Iris pigment epithelial cell (primary cell): ENCODE data around the gene CRYZL1.

Experiments used
- DNase-seq: peaks from one replicate; pipeline ENCODE4 v3.0.0-alpha.2; 2011; ENCODE audit warnings: low read depth

CRYZL1 gene

GRCh38 chr21:33560965-33561364, 80.6 kb downstream of the CRYZL1 start:
- no peak for DNase-seq

GRCh38 chr21:33559813-33560212, 81.7 kb downstream of the CRYZL1 start:
- DNase-seq = no peak

- no peak for DNase-seq
Measured at GRCh38 chr21:33558777-33559421, 82.6 kb downstream of the CRYZL1 start.

- no peak for DNase-seq
Measured at GRCh38 chr21:33557447-33557846, 84.1 kb downstream of the CRYZL1 start.

GRCh38 chr21:33554982-33555344, 86.6 kb downstream of the CRYZL1 start:
- DNase-seq = no peak

- DNase-seq = no peak
Measured at GRCh38 chr21:33554236-33554981, 87.1 kb downstream of the CRYZL1 start.

- no peak for DNase-seq
Measured at GRCh38 chr21:33552999-33553598, 88.4 kb downstream of the CRYZL1 start.

- DNase-seq = no peak
Measured at GRCh38 chr21:33552093-33552998, 89.2 kb downstream of the CRYZL1 start.

GRCh38 chr21:33551664-33552063, 89.9 kb downstream of the CRYZL1 start:
- no peak for DNase-seq

GRCh38 chr21:33550772-33551660, 90.5 kb downstream of the CRYZL1 start:
- no peak for DNase-seq

GRCh38 chr21:33549848-33550771, 91.4 kb downstream of the CRYZL1 start:
- DNase-seq = no peak

GRCh38 chr21:33546086-33546485, 95.5 kb downstream of the CRYZL1 start:
- DNase-seq = no peak

- DNase-seq = no peak
Measured at GRCh38 chr21:33544451-33545195, 96.9 kb downstream of the CRYZL1 start.

- peak; percentile 59 for DNase-seq
Measured at GRCh38 chr21:33543505-33544129, 97.9 kb downstream of the CRYZL1 start.

- peak; percentile 99 for DNase-seq
Measured at GRCh38 chr21:33542640-33543504, 98.7 kb downstream of the CRYZL1 start, which contains the start of gene SON. Gene SON, plus strand, starts transcription at chr21:33543038. Its CDS starts 55 bp downstream, at chr21:33543093.

- DNase-seq = peak; percentile 78
Measured at GRCh38 chr21:33541756-33542639, 99.5 kb downstream of the CRYZL1 start, which contains the start of gene GART. Gene GART, minus strand, starts transcription at chr21:33542117. Its CDS starts 2,802 bp downstream, at chr21:33539315.
